Osteoblast (primary cell): ENCODE results near the gene CCNL2. TPM values are rescaled to one million over a fixed set of nuclear protein-coding genes. Genes with fewer than 3 reads are reported as not detected.

ENCODE experiments used
- DNase-seq: peaks from one replicate; pipeline ENCODE4 v3.0.0; 2011; ENCODE audit warnings: low spot score, mixed read lengths; ENCODE audit not compliant: insufficient read length; ENCODE audit errors: missing footprints
- H2AFZ ChIP-seq: 2 replicates; pipeline ENCODE4 v1.6.0; 2011; ENCODE audit warnings: mild to moderate bottlenecking, low read length
- H3K27ac ChIP-seq: 2 replicates; pipeline ENCODE4 v1.5.1; 2011; ENCODE audit warnings: mild to moderate bottlenecking, low read depth, low read length, moderate library complexity
- H3K27me3 ChIP-seq: 2 replicates; pipeline ENCODE4 v1.6.0; 2012; ENCODE audit warnings: mild to moderate bottlenecking, control low read depth, inconsistent platforms, low read length, moderate library complexity; ENCODE audit not compliant: insufficient read depth
- H3K36me3 ChIP-seq: 2 replicates; pipeline ENCODE4 v1.5.1; 2011; ENCODE audit warnings: mild to moderate bottlenecking, low read length, control low read depth, moderate library complexity; ENCODE audit not compliant: insufficient read depth
- H3K4me1 ChIP-seq: 2 replicates; pipeline ENCODE4 v1.5.1; 2011; ENCODE audit warnings: mild to moderate bottlenecking, low read length, control low read depth, moderate library complexity; ENCODE audit not compliant: insufficient read depth
- H3K4me2 ChIP-seq: 2 replicates; pipeline ENCODE4 v1.6.0; 2011; ENCODE audit warnings: mild to moderate bottlenecking, low read length; ENCODE audit not compliant: insufficient read depth
- H3K4me3 ChIP-seq: fragments of 200-600 bp; sonication (generic); 3 replicates; pipeline ENCODE4 v1.5.1; 2012; ENCODE audit warnings: mild to moderate bottlenecking, low read length, inconsistent platforms; ENCODE audit not compliant: insufficient read depth
- H3K79me2 ChIP-seq: 2 replicates; pipeline ENCODE4 v1.6.0; 2012; ENCODE audit warnings: mild to moderate bottlenecking, low read length, control low read depth, inconsistent platforms; ENCODE audit not compliant: insufficient read depth
- H3K9me3 ChIP-seq: 2 replicates; pipeline ENCODE4 v1.5.1; 2011; ENCODE audit warnings: low read depth, low read length, control low read depth
- H4K20me1 ChIP-seq: 2 replicates; pipeline ENCODE4 v1.6.0; 2012; ENCODE audit warnings: mild to moderate bottlenecking, low read length, control low read depth; ENCODE audit not compliant: insufficient read depth
- total RNA-seq: library from RNA; depleted of rRNA; stranded (reverse); fragments of >200 nt; gene quantifications from 2 replicates; pipeline ENCODE4 v1.2.3, GENCODE V29; 2012
- TF ChIP-seq, protein P1 (sequence below): IDR thresholded peaks from 2 replicates; pipeline ENCODE4 v1.5.1; 2011; ENCODE audit warnings: mild to moderate bottlenecking, low read depth, low read length, moderate library complexity; ENCODE audit errors: extremely low read depth

The CCNL2 gene
- total RNA-seq, 1 donor, result 138 TPM

DNA sequence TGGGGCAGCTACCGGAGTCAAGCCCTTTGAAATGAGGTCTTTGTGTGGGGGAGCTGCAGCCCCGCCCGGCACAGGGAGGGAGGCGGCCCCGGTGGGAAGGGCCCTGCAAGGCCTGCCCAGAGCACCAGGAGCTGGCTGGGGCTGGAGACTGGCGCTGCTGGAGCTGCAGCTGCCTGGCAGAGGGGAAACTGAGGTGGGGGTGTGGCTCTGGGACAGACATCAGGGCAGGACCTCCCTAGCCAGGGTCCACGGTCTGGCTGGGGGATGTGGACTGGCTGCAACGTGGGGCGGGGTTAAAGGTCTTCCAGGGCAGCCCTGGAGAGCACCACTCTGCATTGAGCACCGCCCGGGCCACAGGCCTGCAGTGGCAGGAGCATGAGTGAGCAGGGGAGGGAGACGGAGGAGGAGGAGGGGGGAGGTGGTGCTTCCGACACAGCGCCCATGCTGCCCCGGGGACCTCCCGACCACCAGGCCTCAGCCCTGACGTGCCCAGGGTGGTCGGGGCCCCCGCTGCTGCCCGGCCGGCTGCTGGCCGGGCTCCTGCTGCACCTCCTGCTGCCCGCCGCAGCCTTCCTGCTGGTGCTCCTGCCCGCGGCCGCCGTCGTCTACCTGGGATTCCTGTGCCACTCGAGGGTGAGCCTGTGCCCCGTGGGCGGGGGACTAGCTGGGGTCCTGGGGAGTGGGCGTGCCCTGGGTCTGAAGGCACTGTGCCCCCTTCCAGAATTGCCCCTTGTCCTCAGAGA lies 26.8 kb upstream of the CCNL2 start:
- Histone ChIP-seq H3K9me3 (no peaks in the 10 kb centered on the region), H3K79me2 (no peaks in the 10 kb centered on the region), H3K27me3 (no peaks in the 10 kb centered on the region), H3K4me2 (no peak overlapping the region), H3K4me3 (no peak overlapping the region), H3K4me1 (peaks cover 16% of the 10 kb centered on the region), H3K27ac (no peak overlapping the region), H3K36me3 (no peaks in the 10 kb centered on the region), H2AFZ (no peak overlapping the region), H4K20me1 (no peaks in the 10 kb centered on the region)
- peak; percentile 79 for DNase-seq
- TF ChIP-seq, protein P1, sequence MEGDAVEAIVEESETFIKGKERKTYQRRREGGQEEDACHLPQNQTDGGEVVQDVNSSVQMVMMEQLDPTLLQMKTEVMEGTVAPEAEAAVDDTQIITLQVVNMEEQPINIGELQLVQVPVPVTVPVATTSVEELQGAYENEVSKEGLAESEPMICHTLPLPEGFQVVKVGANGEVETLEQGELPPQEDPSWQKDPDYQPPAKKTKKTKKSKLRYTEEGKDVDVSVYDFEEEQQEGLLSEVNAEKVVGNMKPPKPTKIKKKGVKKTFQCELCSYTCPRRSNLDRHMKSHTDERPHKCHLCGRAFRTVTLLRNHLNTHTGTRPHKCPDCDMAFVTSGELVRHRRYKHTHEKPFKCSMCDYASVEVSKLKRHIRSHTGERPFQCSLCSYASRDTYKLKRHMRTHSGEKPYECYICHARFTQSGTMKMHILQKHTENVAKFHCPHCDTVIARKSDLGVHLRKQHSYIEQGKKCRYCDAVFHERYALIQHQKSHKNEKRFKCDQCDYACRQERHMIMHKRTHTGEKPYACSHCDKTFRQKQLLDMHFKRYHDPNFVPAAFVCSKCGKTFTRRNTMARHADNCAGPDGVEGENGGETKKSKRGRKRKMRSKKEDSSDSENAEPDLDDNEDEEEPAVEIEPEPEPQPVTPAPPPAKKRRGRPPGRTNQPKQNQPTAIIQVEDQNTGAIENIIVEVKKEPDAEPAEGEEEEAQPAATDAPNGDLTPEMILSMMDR, result no peak

DNA sequence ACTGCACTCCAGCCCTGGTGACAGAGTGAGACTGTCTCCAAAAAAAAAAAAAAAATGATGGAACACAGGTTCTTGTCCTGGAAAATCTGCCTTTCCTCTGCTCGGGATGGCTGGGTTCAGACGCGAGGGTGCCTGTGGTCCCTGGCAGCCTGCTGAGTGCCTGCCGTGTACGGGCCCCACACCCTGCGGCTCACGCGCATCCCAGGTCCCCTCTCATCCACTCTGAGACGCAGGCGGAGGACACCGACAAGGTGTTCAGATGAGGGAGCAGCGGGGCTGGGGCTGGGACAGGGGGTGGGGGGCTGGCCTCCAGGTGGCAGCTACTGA lies 26.3 kb upstream of the CCNL2 start:
- H3K27ac ChIP-seq, result no peak overlapping the region
- no peak overlapping the region for H3K4me3 ChIP-seq
- no peak overlapping the region for H2AFZ ChIP-seq
- H3K4me2 ChIP-seq, result no peak overlapping the region
- TF ChIP-seq, protein P1, result no peak
- H3K4me1 ChIP-seq, result peaks cover 13% of the 10 kb centered on the region
- H3K9me3 ChIP-seq, result no peaks in the 10 kb centered on the region
- no peaks in the 10 kb centered on the region for H3K27me3 ChIP-seq
- DNase-seq, result no peak
- no peaks in the 10 kb centered on the region for H3K36me3 ChIP-seq
- H4K20me1 ChIP-seq, result no peaks in the 10 kb centered on the region
- no peaks in the 10 kb centered on the region for H3K79me2 ChIP-seq

DNA sequence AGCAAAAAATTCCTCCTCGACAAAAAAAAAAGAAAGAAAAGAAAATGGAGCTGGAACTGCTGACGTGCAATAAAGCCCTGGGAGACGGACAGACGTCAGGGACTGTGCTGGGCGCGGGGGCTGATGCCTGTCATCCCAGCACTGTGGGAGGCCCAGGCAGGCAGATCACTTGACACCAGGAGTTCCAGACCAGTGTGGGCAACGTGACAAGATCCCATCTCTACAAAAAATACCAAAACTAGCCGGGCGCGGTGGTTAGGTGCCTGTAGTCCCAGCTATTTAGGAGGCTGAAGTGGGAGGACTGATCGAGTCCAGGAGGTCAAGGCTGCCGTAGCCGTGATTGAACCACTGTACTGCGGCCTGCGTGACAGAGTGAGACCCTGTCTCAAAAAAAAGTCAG lies 25.6 kb upstream of the CCNL2 start:
- Histone ChIP-seq H3K27ac (no peak overlapping the region), H3K4me1 (peaks cover 7% of the 10 kb centered on the region), H3K4me3 (no peak overlapping the region), H3K4me2 (no peak overlapping the region), H4K20me1 (no peaks in the 10 kb centered on the region), H3K27me3 (no peaks in the 10 kb centered on the region), H3K79me2 (no peaks in the 10 kb centered on the region), H3K9me3 (no peaks in the 10 kb centered on the region), H3K36me3 (no peaks in the 10 kb centered on the region), H2AFZ (no peak overlapping the region)
- DNase-seq, result peak; percentile 41
- TF ChIP-seq, protein P1, result no peak

DNA sequence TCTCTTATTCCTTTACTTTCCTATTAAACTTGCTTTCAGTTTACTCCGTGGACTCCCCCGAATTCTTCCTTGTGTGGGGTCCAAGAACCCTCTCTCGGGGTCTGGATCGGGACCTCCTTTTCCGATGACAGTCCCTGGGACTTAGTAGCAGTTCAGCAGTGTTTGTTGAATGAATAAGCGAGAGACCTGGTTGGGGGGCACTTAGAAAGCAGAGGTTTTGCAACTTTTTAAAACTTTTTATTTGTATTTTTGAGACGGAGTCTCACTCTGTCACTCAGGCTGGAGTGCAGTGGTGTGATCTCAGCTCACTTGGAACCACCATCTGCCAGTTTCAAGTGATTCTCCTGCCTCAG lies 24.1 kb upstream of the CCNL2 start:
- TF ChIP-seq, protein P1, result no peak
- Histone ChIP-seq H3K4me1 (peaks cover 7% of the 10 kb centered on the region), H3K4me2 (peak overlapping the region; percentile 20), H3K36me3 (no peaks in the 10 kb centered on the region), H3K4me3 (no peak overlapping the region), H4K20me1 (no peaks in the 10 kb centered on the region), H3K9me3 (no peaks in the 10 kb centered on the region), H3K27me3 (no peaks in the 10 kb centered on the region), H2AFZ (no peak overlapping the region), H3K27ac (no peak overlapping the region), H3K79me2 (no peaks in the 10 kb centered on the region)
- peak; percentile 84 for DNase-seq
